Transverse colon (tissue), 4 donors: Measurements from ENCODE around the gene UTF1. TPM values are rescaled to one million over a fixed set of nuclear protein-coding genes. Genes with fewer than 3 reads are reported as not detected.

ENCODE experiments used
- DNase-seq: peaks from one replicate; pipeline ENCODE4 v3.0.0-alpha.2; 2019
- H3K27ac ChIP-seq, 4 donors: fragments of 200-600 bp; sonication (generic); 2 replicates each; pipeline ENCODE4 v1.5.1; 2016 to 2018; ENCODE audit warnings: inconsistent platforms in 4 of 4
- H3K27me3 ChIP-seq: fragments of 200-600 bp; sonication (generic); 2 replicates; pipeline ENCODE4 v1.5.1; 2017; ENCODE audit warnings: inconsistent platforms
- H3K36me3 ChIP-seq, 4 donors: fragments of 200-600 bp; sonication (generic); 2 replicates each; pipeline ENCODE4 v1.5.1; 2017 to 2019; ENCODE audit warnings: inconsistent platforms in 4 of 4
- H3K4me1 ChIP-seq, 4 donors: fragments of 200-600 bp; sonication (generic); 2 replicates each; pipeline ENCODE4 v1.5.1; 2017 to 2020; ENCODE audit warnings: inconsistent platforms in 4 of 4
- H3K4me3 ChIP-seq, 4 donors: fragments of 200-600 bp; sonication (generic); 1 replicate in 1 of 4; 2 replicates in 3 of 4; pipeline versions ENCODE4 v1.5.1 to v1.6.1; 2017 to 2019; ENCODE audit warnings: inconsistent platforms in 4 of 4
- H3K9me3 ChIP-seq, 2 donors: fragments of 200-600 bp; sonication (generic); 2 replicates each; pipeline ENCODE4 v1.5.1; 2017 to 2019; ENCODE audit warnings: inconsistent platforms in 2 of 2
- EP300 ChIP-seq: sonication (generic); formaldehyde crosslinking; IDR thresholded peaks from one replicate; pipeline ENCODE4 v1.6.1; 2017; ENCODE audit warnings: antibody characterized with exemption, low read depth
- POLR2A ChIP-seq: fragments of 450-650 bp; IDR thresholded peaks from one replicate; pipeline ENCODE4 v1.6.1; 2016; ENCODE audit warnings: antibody characterized with exemption, mild to moderate bottlenecking, moderate library complexity
- POLR2AphosphoS5 ChIP-seq, 3 donors: sonication (generic); formaldehyde crosslinking; IDR thresholded peaks; one replicate each; pipeline ENCODE4 v1.6.1; 2016; ENCODE audit warnings: antibody characterized with exemption in 3 of 3
- WGBS, 2 donors: methylation state at CpG; one replicate each; pipeline ENCODE4 v1.1.5; 2018; ENCODE audit warnings: low coverage in 1 of 2; 5-methylcytosine and 5-hydroxymethylcytosine counted together
- in situ Hi-C, 4 donors: fragments of 200-750 bp; cut with MboI; loops; one replicate each; pipeline versions ENCODE4 v1.15.0 to v1.15.1; 2017; ENCODE audit warnings: low sequenced_read_pairs in 3 of 4, low pct_ligation_motif_present in 1 of 4, low pct_unique_long_range_greater_than_20kb in 1 of 4
- intact Hi-C: fragments of 100-400 bp; cut with DNase I; formaldehyde crosslinking; loops from one replicate; pipeline ENCODE4 v1.15.1; 2023; ENCODE audit warnings: low total_unique reads
- total RNA-seq, 4 donors: library from RNA; depleted of rRNA; stranded (reverse); fragments of >200 nt; gene quantifications; one replicate each; pipeline ENCODE4 v1.1.0, GENCODE V29; 2016
- TF ChIP-seq, protein P1 (sequence below), 5 experiments: fragments of 200-600 bp in 3 of 5; fragments of 450-650 bp in 2 of 5; sonication (generic) in 3 of 5; IDR thresholded peaks; 1 replicate in 2 of 5; 2 replicates in 3 of 5; pipeline ENCODE4 v1.5.1; 2016 to 2017; ENCODE audit warnings: antibody characterized with exemption in 5 of 5, inconsistent platforms in 3 of 5, mild to moderate bottlenecking in 2 of 5, moderate library complexity in 1 of 5

UTF1 gene
- total RNA-seq, 4 donors from 2014 or later = not detected

DNA sequence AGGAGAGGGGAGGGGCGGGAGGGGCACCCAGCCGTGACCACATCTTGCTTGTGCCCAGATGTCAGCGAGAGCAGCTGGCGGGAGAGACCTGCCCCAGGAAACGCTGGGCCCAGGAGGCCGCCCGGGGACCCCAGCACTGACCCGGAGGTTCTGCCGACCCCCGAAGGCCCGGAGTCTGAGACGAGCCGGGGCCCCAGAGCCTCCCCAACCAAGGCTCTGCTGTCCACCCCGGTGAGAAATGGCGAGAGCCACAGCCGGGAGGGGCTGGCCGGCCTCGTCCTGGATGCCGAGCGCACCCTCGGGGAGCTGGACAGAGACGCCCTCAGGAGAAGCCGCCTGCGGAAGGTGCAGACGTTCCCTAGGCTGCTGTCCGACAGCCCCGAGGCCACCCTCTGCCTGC is 44.1 kb upstream of the UTF1 start:
- Histone ChIP-seq H3K4me3 (no peak overlapping the region), H3K9me3 (no peaks in the 10 kb centered on the region), H3K27me3 (no peaks in the 10 kb centered on the region), H3K36me3 (no peaks in the 10 kb centered on the region), H3K4me1 (no peaks in the 10 kb centered on the region), H3K27ac (no peak overlapping the region)
- intact Hi-C loops = no loop called here
- no peak for DNase-seq
- 77% methylated on average over 22 of the region's 27 CpGs; no CpG with 5 or more reads in 1 of the 2 donors for WGBS, 2 donors
- in situ Hi-C loops = no loop called here
- TF ChIP-seq POLR2AphosphoS5 (IDR thresholded peaks at IDR 0.05) (no peak), POLR2A (no peak), EP300 (no peak)
- TF ChIP-seq, protein P1, sequence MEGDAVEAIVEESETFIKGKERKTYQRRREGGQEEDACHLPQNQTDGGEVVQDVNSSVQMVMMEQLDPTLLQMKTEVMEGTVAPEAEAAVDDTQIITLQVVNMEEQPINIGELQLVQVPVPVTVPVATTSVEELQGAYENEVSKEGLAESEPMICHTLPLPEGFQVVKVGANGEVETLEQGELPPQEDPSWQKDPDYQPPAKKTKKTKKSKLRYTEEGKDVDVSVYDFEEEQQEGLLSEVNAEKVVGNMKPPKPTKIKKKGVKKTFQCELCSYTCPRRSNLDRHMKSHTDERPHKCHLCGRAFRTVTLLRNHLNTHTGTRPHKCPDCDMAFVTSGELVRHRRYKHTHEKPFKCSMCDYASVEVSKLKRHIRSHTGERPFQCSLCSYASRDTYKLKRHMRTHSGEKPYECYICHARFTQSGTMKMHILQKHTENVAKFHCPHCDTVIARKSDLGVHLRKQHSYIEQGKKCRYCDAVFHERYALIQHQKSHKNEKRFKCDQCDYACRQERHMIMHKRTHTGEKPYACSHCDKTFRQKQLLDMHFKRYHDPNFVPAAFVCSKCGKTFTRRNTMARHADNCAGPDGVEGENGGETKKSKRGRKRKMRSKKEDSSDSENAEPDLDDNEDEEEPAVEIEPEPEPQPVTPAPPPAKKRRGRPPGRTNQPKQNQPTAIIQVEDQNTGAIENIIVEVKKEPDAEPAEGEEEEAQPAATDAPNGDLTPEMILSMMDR (IDR thresholded peaks at IDR 0.05) = no peak

DNA sequence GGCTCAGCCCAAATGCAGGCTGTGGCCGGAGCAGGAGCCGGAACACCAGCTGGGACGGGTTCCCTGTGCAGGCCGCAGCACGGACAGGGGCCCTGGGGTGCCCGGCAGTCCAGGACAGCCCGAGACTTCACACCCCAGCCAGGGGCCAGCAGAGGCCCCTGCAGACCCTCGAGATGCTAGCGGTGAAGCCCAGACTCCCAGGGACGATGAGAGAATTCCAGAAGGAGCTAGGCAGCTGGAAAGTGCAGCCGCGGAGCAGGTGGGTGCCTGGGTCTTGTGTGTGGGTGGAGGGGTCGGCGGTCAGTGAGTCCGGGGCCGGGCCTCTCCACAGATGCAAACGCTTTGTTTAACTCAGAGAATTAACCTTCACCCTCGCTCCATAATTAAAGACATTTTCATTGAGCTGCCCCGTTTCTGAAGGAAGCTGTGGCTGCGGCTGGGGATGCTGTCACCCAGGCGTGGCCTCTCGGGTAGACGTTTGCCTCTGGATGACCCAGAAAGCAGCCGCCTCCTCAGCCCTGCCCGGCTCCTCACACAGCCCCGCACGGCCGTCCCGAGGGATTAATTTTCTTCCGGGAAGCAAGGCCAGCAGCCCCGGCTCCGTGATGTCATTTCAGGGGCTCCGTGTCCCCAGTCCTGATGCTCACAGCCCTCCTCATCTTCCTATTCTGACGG is 43.5 kb upstream of the UTF1 start:
- WGBS, 2 donors = 68% methylated on average over 34 of the region's 34 CpGs; no CpG with 5 or more reads in 1 of the 2 donors
- DNase-seq = no peak
- H3K36me3 ChIP-seq = no peaks in the 10 kb centered on the region
- in situ Hi-C loops = no loop called here
- TF ChIP-seq, protein P1 (IDR thresholded peaks at IDR 0.05) = no peak
- TF ChIP-seq POLR2AphosphoS5 (IDR thresholded peaks at IDR 0.05) (no peak), POLR2A (no peak), EP300 (no peak)
- intact Hi-C loops = no loop called here
- no peaks in the 10 kb centered on the region for H3K4me1 ChIP-seq
- no peak overlapping the region for H3K4me3 ChIP-seq
- no peaks in the 10 kb centered on the region for H3K27me3 ChIP-seq
- no peak overlapping the region for H3K27ac ChIP-seq
- H3K9me3 ChIP-seq = no peaks in the 10 kb centered on the region

DNA sequence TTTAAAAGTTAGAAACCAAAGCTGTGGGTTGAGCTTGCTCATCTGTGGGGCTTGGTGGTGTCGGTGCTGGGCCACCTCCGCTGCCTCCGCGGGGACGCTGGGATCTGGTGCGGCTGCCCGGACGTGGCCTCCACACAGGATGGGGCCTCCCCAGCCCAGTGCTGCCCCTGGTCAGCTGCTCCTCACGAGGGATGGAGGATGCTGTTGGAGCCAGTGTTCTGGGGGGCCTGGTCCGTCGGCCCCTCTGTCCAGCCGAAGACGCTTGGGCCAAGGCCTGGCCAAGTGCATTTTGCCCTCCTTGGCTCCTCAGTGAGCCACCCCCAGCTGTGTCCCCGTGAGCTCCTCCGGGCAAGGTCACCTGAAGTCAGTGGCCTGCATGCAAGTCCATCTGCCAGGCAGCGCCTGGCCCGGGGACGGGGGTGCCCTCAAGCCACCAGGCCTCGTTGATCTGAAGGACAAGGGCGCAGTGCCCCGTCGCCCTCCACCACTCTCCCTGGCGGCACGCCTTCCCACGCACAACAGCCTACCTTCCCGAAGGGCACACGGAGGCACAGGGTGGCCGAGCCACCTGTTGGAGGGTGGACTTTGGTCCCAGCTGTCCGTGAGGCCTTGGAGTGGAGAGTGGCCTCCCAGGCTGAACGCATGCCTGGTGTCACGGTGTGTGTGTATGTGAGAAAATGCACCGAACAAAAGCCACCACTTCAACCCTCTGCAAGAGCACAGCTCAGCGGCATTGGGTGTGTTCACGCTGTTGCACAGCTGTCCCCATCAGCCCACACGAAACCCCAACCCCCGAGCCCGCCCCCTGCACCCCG is 42.7 kb upstream of the UTF1 start:
- no peak overlapping the region for H3K4me3 ChIP-seq
- H3K27me3 ChIP-seq = no peaks in the 10 kb centered on the region
- TF ChIP-seq, protein P1 (IDR thresholded peaks at IDR 0.05) = no peak
- TF ChIP-seq POLR2A (no peak), POLR2AphosphoS5 (IDR thresholded peaks at IDR 0.05) (no peak), EP300 (no peak)
- no peaks in the 10 kb centered on the region for H3K36me3 ChIP-seq
- H3K9me3 ChIP-seq = no peaks in the 10 kb centered on the region
- no peak for DNase-seq
- in situ Hi-C loops = no loop called here
- no peaks in the 10 kb centered on the region for H3K4me1 ChIP-seq
- intact Hi-C loops = no loop called here
- no peak overlapping the region for H3K27ac ChIP-seq
- 74% methylated on average over 33 of the region's 38 CpGs; no CpG with 5 or more reads in 1 of the 2 donors for WGBS, 2 donors

DNA sequence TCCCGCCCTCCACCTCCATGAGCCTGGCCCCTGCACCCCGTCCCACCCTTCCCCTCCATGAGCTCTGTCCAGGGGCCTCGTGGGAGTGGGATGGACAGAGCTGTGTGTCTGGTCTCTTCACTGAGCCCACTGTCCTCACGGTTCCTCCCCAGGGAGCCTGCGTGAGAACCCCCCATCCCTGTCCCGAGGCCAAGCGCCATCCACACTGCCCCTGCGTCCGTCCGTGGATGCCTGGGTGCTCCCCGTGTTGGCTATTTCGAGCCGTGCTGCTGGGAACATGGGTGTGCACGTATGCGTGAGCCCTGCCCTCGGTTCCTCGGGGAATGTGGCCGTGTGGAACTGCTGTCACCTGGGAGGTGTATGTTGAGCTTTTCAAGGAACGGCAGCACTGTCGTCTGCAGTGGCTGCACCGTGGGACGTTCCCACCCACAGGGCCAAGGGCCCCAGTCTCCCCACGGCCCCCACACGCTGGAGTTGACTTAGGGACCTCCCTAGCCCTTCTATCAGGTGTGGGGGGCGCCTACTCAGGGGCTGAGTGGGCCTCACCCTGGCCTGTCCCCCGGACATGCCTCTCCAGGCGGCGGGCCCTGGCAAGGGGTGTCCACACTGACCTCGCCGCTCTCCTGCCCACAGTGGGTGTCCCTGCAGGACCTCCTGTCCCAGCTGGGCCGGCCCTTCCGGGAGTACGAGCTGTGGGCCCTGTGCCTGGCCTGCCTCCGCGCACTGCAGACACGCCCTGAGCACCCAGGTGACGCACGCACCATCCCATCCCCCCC is 41.9 kb upstream of the UTF1 start:
- H3K9me3 ChIP-seq = no peaks in the 10 kb centered on the region
- H3K4me1 ChIP-seq = no peaks in the 10 kb centered on the region
- H3K4me3 ChIP-seq = no peak overlapping the region
- no peaks in the 10 kb centered on the region for H3K36me3 ChIP-seq
- no peak overlapping the region for H3K27ac ChIP-seq
- in situ Hi-C loops = no loop called here
- intact Hi-C loops = no loop called here
- no peak for TF ChIP-seq POLR2A
- no peak for DNase-seq
- 76% methylated on average over 18 of the region's 38 CpGs; no CpG with 5 or more reads in 1 of the 2 donors for WGBS, 2 donors
- no peaks in the 10 kb centered on the region for H3K27me3 ChIP-seq
